Common myeloid progenitor, CD34-positive (primary cell): Measurements from ENCODE around the gene ZDHHC7.

Source experiments
- CTCF ChIA-PET: fragments of 350-600 bp; sonication (Branson Sonifier 250); formaldehyde crosslinking; loops from one replicate; lab custom pipeline; 2021; ENCODE audit warnings: antibody characterized with exemption; lab: Charles Lee
- POLR2A ChIA-PET: fragments of 350-600 bp; sonication (Branson Sonifier 250); formaldehyde crosslinking; loops from one replicate; lab custom pipeline; 2021; ENCODE audit warnings: antibody characterized with exemption; lab: Charles Lee
- DNase-seq, 3 donors: peaks; one replicate each; pipeline versions ENCODE4 v3.0.0 to v3.0.0-alpha.2; 2013
- H3K27ac ChIP-seq, 2 experiments: 1 replicate in 1 of 2; 2 replicates in 1 of 2; pipeline ENCODE4 v1.7.0; 2013; ENCODE audit warnings: inconsistent platforms in 2 of 2, low read length in 2 of 2, mild to moderate bottlenecking in 2 of 2, low read depth in 1 of 2, moderate library complexity in 1 of 2; ENCODE audit not compliant: severe bottlenecking in 2 of 2, insufficient read depth in 1 of 2, poor library complexity in 1 of 2
- H3K27me3 ChIP-seq, 5 experiments: replicated peaks in 2 of 5; 1 replicate in 3 of 5; 2 replicates in 2 of 5; pipeline versions ENCODE4 v1.6.1 to v1.7.0; 2013; ENCODE audit warnings: low read length in 4 of 5, mild to moderate bottlenecking in 2 of 5, moderate library complexity in 2 of 5, inconsistent platforms in 1 of 5; ENCODE audit not compliant: insufficient read depth in 5 of 5, control insufficient read depth in 4 of 5
- H3K36me3 ChIP-seq, 4 experiments: 1 replicate in 2 of 4; 2 replicates in 2 of 4; pipeline versions ENCODE4 v1.6.1 to v1.7.0; 2013; ENCODE audit warnings: low read length in 3 of 4, control low read depth in 1 of 4, mild to moderate bottlenecking in 1 of 4; ENCODE audit not compliant: control insufficient read depth in 4 of 4, insufficient read depth in 4 of 4
- H3K4me1 ChIP-seq, 4 experiments: 1 replicate in 3 of 4; 2 replicates in 1 of 4; pipeline versions ENCODE4 v1.6.1 to v1.7.1; 2013; ENCODE audit warnings: low read length in 3 of 4, mild to moderate bottlenecking in 3 of 4, control low read depth in 1 of 4, inconsistent platforms in 1 of 4, moderate library complexity in 1 of 4; ENCODE audit not compliant: control insufficient read depth in 4 of 4, insufficient read depth in 4 of 4; ENCODE audit errors: control extremely low read depth in 1 of 4
- H3K4me3 ChIP-seq, 7 experiments: 1 replicate in 4 of 7; 2 replicates in 3 of 7; pipeline versions ENCODE4 v1.5.1 to v1.7.0; 2013; ENCODE audit warnings: mild to moderate bottlenecking in 7 of 7, low read length in 6 of 7, moderate library complexity in 6 of 7, inconsistent platforms in 2 of 7, low read depth in 2 of 7, control low read depth in 1 of 7; ENCODE audit not compliant: insufficient read depth in 4 of 7, control insufficient read depth in 1 of 7; ENCODE audit errors: extremely low read depth in 1 of 7
- H3K9me3 ChIP-seq, 5 experiments: 1 replicate in 4 of 5; 2 replicates in 1 of 5; pipeline versions ENCODE4 v1.6.1 to v1.7.1; 2013; ENCODE audit warnings: low read length in 4 of 5, mild to moderate bottlenecking in 2 of 5, inconsistent platforms in 1 of 5, low read depth in 1 of 5, moderate library complexity in 1 of 5; ENCODE audit not compliant: control insufficient read depth in 4 of 5, insufficient read depth in 2 of 5; ENCODE audit errors: control extremely low read depth in 1 of 5
- whole genome bisulfite sequencing: methylation state at CpG from one replicate; pipeline ENCODE4 v1.1.5; 2013; ENCODE audit not compliant: insufficient coverage; 5-methylcytosine and 5-hydroxymethylcytosine counted together

Gene ZDHHC7

GRCh38 chr16:84925092-84925772 is 86.1 kb downstream of the ZDHHC7 start:
- 65% methylated on average over 9 of the region's 11 CpGs for WGBS

DNA sequence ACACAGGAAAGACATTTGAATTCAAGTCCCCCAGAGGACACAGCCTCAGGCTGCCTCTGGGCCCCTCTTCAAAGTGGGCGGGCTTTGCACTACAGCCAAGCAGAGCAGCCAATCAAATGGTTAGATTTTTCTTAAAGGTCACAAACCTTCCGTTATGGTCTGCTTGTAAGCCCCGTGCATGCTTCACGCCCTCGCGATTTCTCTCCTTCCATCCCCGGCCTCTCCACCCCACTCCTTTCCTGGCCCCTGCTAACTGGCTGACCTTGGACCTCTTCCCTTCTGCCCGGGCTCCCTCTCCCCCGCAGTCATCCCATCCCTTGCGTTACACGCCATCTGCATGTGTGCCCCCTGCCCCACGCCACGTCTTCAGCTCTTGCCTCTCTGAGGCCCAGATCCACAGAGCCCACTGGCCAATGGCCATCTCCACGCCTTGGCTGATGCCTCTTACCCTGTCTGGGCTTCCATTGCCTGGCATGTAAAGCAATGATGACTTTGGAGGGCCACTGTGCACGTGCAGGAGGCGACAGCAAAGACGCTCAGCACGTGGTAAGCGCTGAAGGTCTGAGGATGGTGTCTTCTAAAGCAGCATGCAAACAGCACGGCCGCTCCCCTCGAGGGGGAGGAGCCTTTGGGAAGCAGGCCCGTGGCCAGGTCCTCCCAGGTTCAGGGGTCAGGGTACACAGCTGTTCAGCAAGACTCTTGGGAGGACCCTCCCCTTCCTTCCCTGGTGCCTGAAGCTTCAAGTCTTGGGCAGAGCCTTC is 86.8 kb downstream of the ZDHHC7 start:
- POLR2A ChIA-PET: no interaction called here
- Histone ChIP-seq H3K27ac (no peak overlapping the region), H3K4me1 (no peaks in the 10 kb centered on the region), H3K4me3 (no peak overlapping the region), H3K36me3 (no peaks in the 10 kb centered on the region), H3K27me3 (peaks cover 0 to 12% (median 0%) of the 10 kb centered on the region in 5 experiments), H3K9me3 (no peaks in the 10 kb centered on the region)
- WGBS: 90% methylated on average over 22 of the region's 23 CpGs
- no peak for DNase-seq
- CTCF ChIA-PET: interaction anchor here (0.7 to 12.7 kb wide), 23 partner anchors 9 to 322 kb away, joined by 3 to 207 read pairs (median 7); no protein-coding TSS in a partner anchor

More at GRCh38 chr16:84925092-84925772, 86.1 kb downstream of the ZDHHC7 start:
- DNase-seq: peak; percentile 69 to 79 (median 71)
- POLR2A ChIA-PET: no interaction called here
- CTCF ChIA-PET: interaction anchor here (0.6 to 12.7 kb wide), 26 partner anchors 8 to 323 kb away, joined by 3 to 207 read pairs (median 5); no protein-coding TSS in a partner anchor
- H3K27me3 ChIP-seq: peaks cover 0 to 13% (median 0%) of the 10 kb centered on the region in 5 experiments
- H3K9me3 ChIP-seq: no peaks in the 10 kb centered on the region
- no peaks in the 10 kb centered on the region for H3K4me1 ChIP-seq
- no peaks in the 10 kb centered on the region for H3K36me3 ChIP-seq
- H3K27ac ChIP-seq: no peak overlapping the region
- H3K4me3 ChIP-seq: no peak overlapping the region
